CD14-positive monocyte (primary cell): ENCODE data around the gene SIK3. TPM values are rescaled to one million over a fixed set of nuclear protein-coding genes. Genes with fewer than 3 reads are reported as not detected.

Source experiments
- DNase-seq, 3 donors: peaks; one replicate each; pipeline ENCODE4 v3.0.0-alpha.2; 2011 to 2022
- H2AFZ ChIP-seq: 2 replicates; pipeline ENCODE4 v1.6.0; 2012; ENCODE audit warnings: mild to moderate bottlenecking, low read depth, low read length, inconsistent platforms; ENCODE audit not compliant: insufficient read depth, poor library complexity, severe bottlenecking
- H3K27ac ChIP-seq, 2 donors: 1 replicate in 1 of 2; 2 replicates in 1 of 2; pipeline ENCODE4 v1.5.1; 2012 to 2013; ENCODE audit warnings: low read length in 2 of 2, control low read depth in 1 of 2, inconsistent platforms in 1 of 2, low read depth in 1 of 2, mild to moderate bottlenecking in 1 of 2
- H3K27me3 ChIP-seq, 2 donors: one replicate each; pipeline versions ENCODE4 v1.6.0 to v1.6.1; 2011 to 2013; ENCODE audit warnings: low read length in 2 of 2; ENCODE audit not compliant: control insufficient read depth in 2 of 2, insufficient read depth in 2 of 2
- H3K36me3 ChIP-seq, 2 donors: replicated peaks in 1 of 2; 1 replicate in 1 of 2; 2 replicates in 1 of 2; pipeline versions ENCODE4 v1.5.1 to v1.6.1; 2012 to 2013; ENCODE audit warnings: low read length in 2 of 2, control low read depth in 1 of 2, inconsistent platforms in 1 of 2, mild to moderate bottlenecking in 1 of 2; ENCODE audit not compliant: insufficient read depth in 2 of 2, control insufficient read depth in 1 of 2
- H3K4me1 ChIP-seq, 2 donors: 1 replicate in 1 of 2; 2 replicates in 1 of 2; pipeline versions ENCODE4 v1.5.1 to v1.6.1; 2012 to 2013; ENCODE audit warnings: low read length in 2 of 2, control low read depth in 1 of 2, inconsistent platforms in 1 of 2, mild to moderate bottlenecking in 1 of 2, moderate library complexity in 1 of 2; ENCODE audit not compliant: insufficient read depth in 2 of 2, control insufficient read depth in 1 of 2
- H3K4me2 ChIP-seq: replicated peaks from 2 replicates; pipeline ENCODE3; 2012; ENCODE audit warnings: low read length, moderate library complexity, mild to moderate bottlenecking; ENCODE audit not compliant: poor library complexity, severe bottlenecking; ENCODE audit errors: extremely low read depth
- H3K4me3 ChIP-seq, 3 experiments: fragments of 200-600 bp in 1 of 3; sonication (generic) in 1 of 3; replicated peaks in 1 of 3; 1 replicate in 2 of 3; 2 replicates in 1 of 3; pipeline ENCODE4 v1.5.1; 2011 to 2013; ENCODE audit warnings: low read length in 3 of 3, mild to moderate bottlenecking in 3 of 3, control low read depth in 2 of 3, low read depth in 2 of 3, inconsistent platforms in 1 of 3, moderate library complexity in 1 of 3
- H3K79me2 ChIP-seq: 2 replicates; pipeline ENCODE4 v1.6.0; 2012; ENCODE audit warnings: mild to moderate bottlenecking, control low read depth, inconsistent platforms, low read length, moderate library complexity; ENCODE audit not compliant: insufficient read depth
- H3K9ac ChIP-seq: 2 replicates; pipeline ENCODE4 v1.6.0; 2017; ENCODE audit warnings: low read length, mild to moderate bottlenecking; ENCODE audit not compliant: insufficient read depth, poor library complexity, severe bottlenecking
- H3K9me3 ChIP-seq, 2 donors: replicated peaks in 1 of 2; 1 replicate in 1 of 2; 2 replicates in 1 of 2; pipeline versions ENCODE4 v1.5.1 to v1.6.1; 2012 to 2013; ENCODE audit warnings: low read length in 2 of 2, control low read depth in 1 of 2; ENCODE audit not compliant: control insufficient read depth in 1 of 2, insufficient read depth in 1 of 2
- H4K20me1 ChIP-seq: 2 replicates; pipeline ENCODE4 v1.6.0; 2012; ENCODE audit warnings: mild to moderate bottlenecking, low read length, control low read depth, moderate library complexity; ENCODE audit not compliant: insufficient read depth
- H3K27ac Mint-ChIP-seq, 7 donors: one replicate each; pipeline ENCODE4 v1.8.0; 2020; ENCODE audit warnings: mild to moderate bottlenecking in 7 of 7, mixed read lengths in 7 of 7, moderate library complexity in 6 of 7, inconsistent platforms in 2 of 7
- H3K27me3 Mint-ChIP-seq, 3 donors: one replicate each; pipeline ENCODE4 v1.8.0; 2021 to 2022; ENCODE audit warnings: low read depth in 3 of 3, mild to moderate bottlenecking in 3 of 3, mixed read lengths in 3 of 3, moderate library complexity in 3 of 3, inconsistent platforms in 1 of 3
- H3K36me3 Mint-ChIP-seq, 2 donors: one replicate each; pipeline ENCODE4 v1.8.0; 2020; ENCODE audit warnings: mixed read lengths in 2 of 2, inconsistent platforms in 1 of 2, mild to moderate bottlenecking in 1 of 2
- H3K4me1 Mint-ChIP-seq: one replicate; pipeline ENCODE4 v1.8.0; 2020; ENCODE audit warnings: mild to moderate bottlenecking, mixed read lengths
- H3K4me3 Mint-ChIP-seq, 2 donors: one replicate each; pipeline ENCODE4 v1.8.0; 2020; ENCODE audit warnings: mild to moderate bottlenecking in 2 of 2, mixed read lengths in 2 of 2, moderate library complexity in 1 of 2
- H3K9me3 Mint-ChIP-seq, 7 donors: one replicate each; pipeline ENCODE4 v1.8.0; 2020 to 2022; ENCODE audit warnings: mixed read lengths in 7 of 7, mild to moderate bottlenecking in 6 of 7, moderate library complexity in 6 of 7, inconsistent platforms in 2 of 7
- WGBS: methylation state at CpG from one replicate; pipeline ENCODE4 v1.1.5; 2013; ENCODE audit warnings: missing lambda C conversion rate; ENCODE audit not compliant: insufficient coverage; 5-methylcytosine and 5-hydroxymethylcytosine counted together
- intact Hi-C, 2 donors: fragments of 100-400 bp; cut with micrococcal nuclease; formaldehyde crosslinking; loops; one replicate each; pipeline versions ENCODE4 v1.15.0 to v1.15.1; 2023
- polyA plus RNA-seq, 3 donors: library from polyadenylated mRNA; depleted of rRNA in 1 of 3; unstranded in 2 of 3; stranded (reverse) in 1 of 3; fragments of 300-500 nt in 2 of 3; fragments of >200 nt in 1 of 3; fragmentation: Illumina TruSeq in 2 of 3; gene quantifications; 1 replicate in 2 of 3; 2 replicates in 1 of 3; pipeline ENCODE4 v1.2.3, GENCODE V29; 2012 to 2021
- TF ChIP-seq, protein P1 (sequence below): fragments of 200-600 bp; IDR thresholded peaks from one replicate; pipeline ENCODE4 v1.8.0; 2022; ENCODE audit warnings: antibody characterized with exemption, mild to moderate bottlenecking

Gene SIK3
- polyA plus RNA-seq, 3 donors: 18.3 to 142 (median 20.0) TPM

DNA sequence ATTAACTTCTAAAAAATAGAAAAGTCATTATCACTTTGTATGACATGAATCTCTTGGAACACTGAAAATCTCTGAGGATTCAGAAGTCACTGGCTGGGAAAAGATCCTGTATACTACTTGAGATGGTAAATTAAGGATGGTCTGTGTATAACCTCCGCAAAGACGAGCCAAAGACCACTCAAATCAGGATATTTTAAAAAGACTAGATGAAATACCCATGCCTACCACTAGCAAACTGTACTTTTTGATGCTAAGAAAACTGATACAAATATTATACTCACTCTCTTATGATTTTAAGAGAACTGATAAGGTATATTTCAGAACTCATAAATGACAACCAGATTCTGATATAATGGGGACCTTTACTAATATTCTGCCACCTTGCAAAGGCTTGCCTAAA lies 182.2 kb downstream of the SIK3 start:
- Histone ChIP-seq H3K27ac (no peak overlapping the region), H3K4me2 (no peak overlapping the region), H4K20me1 (peaks cover 11% of the 10 kb centered on the region), H3K4me1 (peaks cover 25 to 45% of the 10 kb centered on the region in 2 donors), H3K9ac (no peak overlapping the region), H3K36me3 (peaks cover 3 to 10% of the 10 kb centered on the region in 2 donors), H2AFZ (no peak overlapping the region), H3K27me3 (no peaks in the 10 kb centered on the region), H3K79me2 (peaks cover 48% of the 10 kb centered on the region), H3K9me3 (no peaks in the 10 kb centered on the region), H3K4me3 (no peak overlapping the region)
- no CpG with 5 or more reads among the region's 2 CpGs for WGBS
- Mint-ChIP-seq H3K36me3 (peaks cover 19 to 21% of the 10 kb centered on the region in 2 donors), H3K4me3 (no peak overlapping the region), H3K9me3 (peaks cover 0 to 2% (median 0%) of the 10 kb centered on the region in 7 donors), H3K27me3 (no peaks in the 10 kb centered on the region), H3K4me1 (peaks cover 53% of the 10 kb centered on the region), H3K27ac (no peak overlapping the region)
- TF ChIP-seq, protein P1, sequence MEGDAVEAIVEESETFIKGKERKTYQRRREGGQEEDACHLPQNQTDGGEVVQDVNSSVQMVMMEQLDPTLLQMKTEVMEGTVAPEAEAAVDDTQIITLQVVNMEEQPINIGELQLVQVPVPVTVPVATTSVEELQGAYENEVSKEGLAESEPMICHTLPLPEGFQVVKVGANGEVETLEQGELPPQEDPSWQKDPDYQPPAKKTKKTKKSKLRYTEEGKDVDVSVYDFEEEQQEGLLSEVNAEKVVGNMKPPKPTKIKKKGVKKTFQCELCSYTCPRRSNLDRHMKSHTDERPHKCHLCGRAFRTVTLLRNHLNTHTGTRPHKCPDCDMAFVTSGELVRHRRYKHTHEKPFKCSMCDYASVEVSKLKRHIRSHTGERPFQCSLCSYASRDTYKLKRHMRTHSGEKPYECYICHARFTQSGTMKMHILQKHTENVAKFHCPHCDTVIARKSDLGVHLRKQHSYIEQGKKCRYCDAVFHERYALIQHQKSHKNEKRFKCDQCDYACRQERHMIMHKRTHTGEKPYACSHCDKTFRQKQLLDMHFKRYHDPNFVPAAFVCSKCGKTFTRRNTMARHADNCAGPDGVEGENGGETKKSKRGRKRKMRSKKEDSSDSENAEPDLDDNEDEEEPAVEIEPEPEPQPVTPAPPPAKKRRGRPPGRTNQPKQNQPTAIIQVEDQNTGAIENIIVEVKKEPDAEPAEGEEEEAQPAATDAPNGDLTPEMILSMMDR: no peak
- intact Hi-C loops: no loop called here
- DNase-seq: no peak

DNA sequence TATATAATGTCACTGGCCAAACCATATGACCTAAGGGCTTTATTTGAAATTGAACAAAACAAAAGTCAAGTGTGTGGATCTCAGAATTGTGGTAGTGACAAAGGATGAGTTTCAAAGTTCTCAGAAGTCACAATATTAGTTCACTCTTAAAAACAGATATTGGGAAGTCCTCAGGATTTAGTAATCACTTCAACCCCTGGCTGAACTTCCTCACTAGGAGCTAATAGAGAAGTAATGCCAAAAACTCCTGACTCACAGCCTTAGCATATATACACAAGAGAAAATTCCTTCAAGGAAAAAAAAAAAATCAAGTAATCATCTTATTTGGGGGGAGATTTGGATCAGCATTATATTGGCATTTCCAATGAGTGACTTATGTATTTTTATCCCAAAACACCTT lies 185.2 kb downstream of the SIK3 start:
- intact Hi-C loops: loop anchor here in 1 of 2 donors (5.0 kb wide), 1 partner anchor 184 kb away; the partner anchor contains the start of gene SIK3
- no peaks in the 10 kb centered on the region for H4K20me1 ChIP-seq
- Mint-ChIP-seq H3K27me3 (no peaks in the 10 kb centered on the region), H3K9me3 (peaks cover 0 to 2% (median 0%) of the 10 kb centered on the region in 7 donors), H3K27ac (peak overlapping the region; percentile 88 to 94 (median 91)), H3K4me3 (peak overlapping the region in 1 of 2 donors; percentile 67), H3K36me3 (peaks cover 10 to 14% of the 10 kb centered on the region in 2 donors), H3K4me1 (peaks cover 59% of the 10 kb centered on the region)
- H3K36me3 ChIP-seq: no peaks in the 10 kb centered on the region
- TF ChIP-seq, protein P1: no peak
- DNase-seq: peak; percentile 72 to 93 (median 92)
- peak overlapping the region in 1 of 2 donors; percentile 75 for H3K27ac ChIP-seq
- peak overlapping the region in 1 of 3 experiments; percentile 52 for H3K4me3 ChIP-seq
- no peaks in the 10 kb centered on the region for H3K27me3 ChIP-seq
- no peaks in the 10 kb centered on the region for H3K9me3 ChIP-seq
- H3K79me2 ChIP-seq: peaks cover 68% of the 10 kb centered on the region
- peak overlapping the region; percentile 58 for H3K4me2 ChIP-seq
- H3K4me1 ChIP-seq: peaks cover 51 to 62% of the 10 kb centered on the region in 2 donors
- no peak overlapping the region for H2AFZ ChIP-seq
- no peak overlapping the region for H3K9ac ChIP-seq
